GM23338 (cell line): ENCODE measurements around the gene CBLN3. TPM values are rescaled to one million over a fixed set of nuclear protein-coding genes. Genes with fewer than 3 reads are reported as not detected.

Experiments used
- ATAC-seq: fragments of 200-7000 bp; cut with Tn5 transposase; 3 replicates; pipeline ENCODE4 v1.9.1; 2020
- DNase-seq: peaks from one replicate; pipeline ENCODE4 v3.0.0-alpha.2; 2015; ENCODE audit warnings: low spot score
- H2AFZ ChIP-seq: fragments of 200-600 bp; sonication (generic); 2 replicates; pipeline ENCODE4 v1.8.0; 2016; ENCODE audit warnings: antibody characterized with exemption, mild to moderate bottlenecking, moderate library complexity
- H3F3A ChIP-seq: fragments of 200-600 bp; sonication (generic); replicated peaks from 2 replicates; pipeline ENCODE4 v1.8.0; 2017; ENCODE audit warnings: antibody characterized with exemption, mixed run types, low read depth
- H3K27ac ChIP-seq: fragments of 200-600 bp; sonication (generic); 2 replicates; pipeline ENCODE4 v1.6.1; 2016; ENCODE audit warnings: low read depth
- H3K27me3 ChIP-seq: fragments of 200-600 bp; sonication (generic); 2 replicates; pipeline ENCODE4 v1.8.0; 2016; ENCODE audit warnings: mild to moderate bottlenecking, mixed run types, moderate library complexity; ENCODE audit not compliant: insufficient read depth
- H3K36me3 ChIP-seq: fragments of 200-600 bp; sonication (generic); 2 replicates; pipeline ENCODE4 v1.8.0; 2016; ENCODE audit warnings: mild to moderate bottlenecking; ENCODE audit not compliant: insufficient read depth
- H3K4me1 ChIP-seq: fragments of 200-600 bp; sonication (generic); 2 replicates; pipeline ENCODE4 v1.8.0; 2016; ENCODE audit warnings: mild to moderate bottlenecking, moderate library complexity; ENCODE audit not compliant: insufficient read depth
- H3K4me2 ChIP-seq: fragments of 200-600 bp; sonication (generic); 2 replicates; pipeline ENCODE4 v1.7.1; 2017; ENCODE audit warnings: mixed run types
- H3K4me3 ChIP-seq: fragments of 200-600 bp; sonication (generic); 2 replicates; pipeline ENCODE4 v1.6.1; 2016; ENCODE audit warnings: mixed run types
- H3K79me2 ChIP-seq: fragments of 200-600 bp; sonication (generic); replicated peaks from 2 replicates; pipeline ENCODE4 v1.8.0; 2017; ENCODE audit warnings: mild to moderate bottlenecking; ENCODE audit not compliant: insufficient read depth
- H3K9me2 ChIP-seq: fragments of 200-600 bp; sonication (generic); 2 replicates; pipeline ENCODE4 v1.8.0; 2017; ENCODE audit not compliant: insufficient read depth
- H4K20me1 ChIP-seq: fragments of 200-600 bp; sonication (generic); replicated peaks from 2 replicates; pipeline ENCODE4 v1.8.0; 2017; ENCODE audit warnings: mild to moderate bottlenecking; ENCODE audit not compliant: insufficient read depth
- H3K27ac Mint-ChIP-seq: 2 replicates; pipeline ENCODE4 v1.8.0; 2020; ENCODE audit warnings: inconsistent platforms, mild to moderate bottlenecking, moderate library complexity, mixed read lengths
- H3K27me3 Mint-ChIP-seq: 3 replicates; pipeline ENCODE4 v1.8.0; 2022; ENCODE audit warnings: low read depth, mild to moderate bottlenecking, moderate library complexity, mixed read lengths, inconsistent platforms; ENCODE audit not compliant: insufficient read depth, poor library complexity
- H3K36me3 Mint-ChIP-seq: 3 replicates; pipeline ENCODE4 v1.8.0; 2021; ENCODE audit warnings: low read depth, mild to moderate bottlenecking, inconsistent platforms, moderate library complexity, mixed read lengths
- H3K4me1 Mint-ChIP-seq: 3 replicates; pipeline ENCODE4 v1.8.0; 2020; ENCODE audit warnings: mild to moderate bottlenecking, inconsistent platforms, mixed read lengths
- H3K4me3 Mint-ChIP-seq: 3 replicates; pipeline ENCODE4 v1.8.0; 2021; ENCODE audit warnings: moderate library complexity, mild to moderate bottlenecking, inconsistent platforms, mixed read lengths
- H3K9me3 Mint-ChIP-seq: 3 replicates; pipeline ENCODE4 v1.8.0; 2020; ENCODE audit warnings: moderate library complexity, mild to moderate bottlenecking, inconsistent platforms, mixed read lengths
- CREB1 ChIP-seq: fragments of 250-450 bp; sonication (Bioruptor Pico); IDR thresholded peaks from 2 replicates; pipeline ENCODE4 v1.5.0; 2020; ENCODE audit warnings: low read depth, mild to moderate bottlenecking, moderate library complexity
- CTCF ChIP-seq, 2 experiments: fragments of 200-600 bp in 1 of 2; sonication (generic) in 1 of 2; conservative IDR thresholded peaks; 2 replicates each; pipeline versions ENCODE4 v1.5.1 to v1.6.1; 2016 to 2017; ENCODE audit warnings: antibody characterized with exemption in 2 of 2, low read depth in 2 of 2, mild to moderate bottlenecking in 2 of 2, moderate library complexity in 1 of 2
- EZH2 ChIP-seq: fragments of 200-600 bp; sonication (generic); IDR thresholded peaks from one replicate; pipeline ENCODE4 v1.8.0; 2017; ENCODE audit warnings: antibody characterized with exemption, mild to moderate bottlenecking, low read depth; ENCODE audit not compliant: unreplicated experiment
- EZH2phosphoT487 ChIP-seq: fragments of 200-600 bp; sonication (generic); IDR thresholded peaks from one replicate; pipeline ENCODE4 v1.8.1; 2018; ENCODE audit warnings: antibody characterized with exemption; ENCODE audit not compliant: unreplicated experiment
- JUNB ChIP-seq: IDR thresholded peaks from one replicate; pipeline ENCODE4 v1.6.1; 2016; ENCODE audit warnings: antibody characterized with exemption; ENCODE audit not compliant: unreplicated experiment
- NANOG ChIP-seq: IDR thresholded peaks from 2 replicates; pipeline ENCODE4 v1.6.1; 2016; ENCODE audit warnings: antibody characterized with exemption, borderline replicate concordance
- POLR2AphosphoS5 ChIP-seq: IDR thresholded peaks from 2 replicates; pipeline ENCODE4 v1.6.1; 2016; ENCODE audit warnings: antibody characterized with exemption, low read depth
- STAT1 ChIP-seq: IDR thresholded peaks from one replicate; pipeline ENCODE4 v1.6.1; 2016; ENCODE audit warnings: antibody characterized with exemption; ENCODE audit not compliant: unreplicated experiment
- ZNF331 ChIP-seq: fragments of 250-450 bp; sonication (Bioruptor Pico); IDR thresholded peaks from 2 replicates; pipeline ENCODE4 v1.5.0; 2020; ENCODE audit warnings: low read depth, mild to moderate bottlenecking, moderate library complexity
- ZNF462 ChIP-seq: fragments of 250-450 bp; sonication (Bioruptor Pico); IDR thresholded peaks from 2 replicates; pipeline ENCODE4 v1.5.0; 2020; ENCODE audit warnings: mild to moderate bottlenecking, moderate library complexity
- polyA plus RNA-seq: library from polyadenylated mRNA; unstranded; fragments of >200 nt; fragmentation: Nextera tagmentation; extraction: Ambion mirVana; gene quantifications from 2 replicates; pipeline ENCODE4 v1.2.1, GENCODE V29; 2016
- total RNA-seq: library from RNA; depleted of rRNA; stranded (reverse); fragments of >200 nt; shearing (Covaris generic); gene quantifications from 2 replicates; pipeline ENCODE4 v1.2.3, GENCODE V29; 2014

The CBLN3 gene
- total and polyA plus RNA-seq, 2 experiments from 2014 or later = 0.07 to 0.19 TPM

DNA sequence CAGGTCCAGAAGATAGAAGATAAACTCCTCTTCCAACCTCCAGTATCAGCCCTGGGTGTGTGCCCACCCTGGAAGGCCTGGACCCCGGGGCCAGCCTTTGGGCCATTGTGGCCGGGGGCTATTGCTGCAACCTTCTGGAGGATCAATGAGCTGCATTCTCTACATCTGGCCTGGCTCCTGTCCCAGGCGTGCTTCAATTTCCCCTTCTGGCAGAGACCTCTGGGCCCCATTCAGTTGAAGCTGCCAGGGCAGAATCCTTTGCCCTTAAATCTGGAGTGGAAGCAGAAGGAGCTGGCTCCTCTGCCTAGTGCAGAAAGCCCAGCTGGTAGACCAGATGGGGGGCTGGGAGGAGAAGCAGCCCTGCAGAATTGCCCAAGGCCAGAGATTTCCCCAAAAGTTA, 20.7 kb downstream of the CBLN3 start:
- no peak overlapping the region for H3K4me3 Mint-ChIP-seq
- no peaks in the 10 kb centered on the region for H3K9me3 Mint-ChIP-seq
- Histone ChIP-seq H3K27me3 (no peaks in the 10 kb centered on the region), H3K36me3 (no peaks in the 10 kb centered on the region), H3K4me1 (no peaks in the 10 kb centered on the region), H3K4me2 (no peak overlapping the region), H2AFZ (no peak overlapping the region), H3K27ac (no peak overlapping the region), H3K9me2 (no peaks in the 10 kb centered on the region), H3F3A (no peaks in the 10 kb centered on the region), H3K79me2 (no peaks in the 10 kb centered on the region), H4K20me1 (no peaks in the 10 kb centered on the region), H3K4me3 (no peak overlapping the region)
- no peak overlapping the region for H3K27ac Mint-ChIP-seq
- peaks cover 11% of the 10 kb centered on the region for H3K4me1 Mint-ChIP-seq
- H3K27me3 Mint-ChIP-seq = peaks cover 4% of the 10 kb centered on the region
- ATAC-seq (no peak), DNase-seq (no peak)
- 0 out of 3 replicates have a peak, but pooled peaks cover 5% of the 10 kb centered on the region for H3K36me3 Mint-ChIP-seq
- TF ChIP-seq EZH2 (no peak), NANOG (no peak), STAT1 (no peak), JUNB (no peak), CREB1 (no peak), ZNF331 (CRISPR knock-in tag) (no peak), EZH2phosphoT487 (no peak), ZNF462 (CRISPR knock-in tag) (no peak), CTCF (conservative IDR thresholded peaks at IDR 0.05; ENCODE audit: low read depth in 2 of 2) (no peak), POLR2AphosphoS5 (no peak)
